ENCODE measurements around the gene PCDHGA1.
A peak's percentile ranks its signal among the peaks of the same experiment; 100 is the strongest.

Gene PCDHGA1

DNA sequence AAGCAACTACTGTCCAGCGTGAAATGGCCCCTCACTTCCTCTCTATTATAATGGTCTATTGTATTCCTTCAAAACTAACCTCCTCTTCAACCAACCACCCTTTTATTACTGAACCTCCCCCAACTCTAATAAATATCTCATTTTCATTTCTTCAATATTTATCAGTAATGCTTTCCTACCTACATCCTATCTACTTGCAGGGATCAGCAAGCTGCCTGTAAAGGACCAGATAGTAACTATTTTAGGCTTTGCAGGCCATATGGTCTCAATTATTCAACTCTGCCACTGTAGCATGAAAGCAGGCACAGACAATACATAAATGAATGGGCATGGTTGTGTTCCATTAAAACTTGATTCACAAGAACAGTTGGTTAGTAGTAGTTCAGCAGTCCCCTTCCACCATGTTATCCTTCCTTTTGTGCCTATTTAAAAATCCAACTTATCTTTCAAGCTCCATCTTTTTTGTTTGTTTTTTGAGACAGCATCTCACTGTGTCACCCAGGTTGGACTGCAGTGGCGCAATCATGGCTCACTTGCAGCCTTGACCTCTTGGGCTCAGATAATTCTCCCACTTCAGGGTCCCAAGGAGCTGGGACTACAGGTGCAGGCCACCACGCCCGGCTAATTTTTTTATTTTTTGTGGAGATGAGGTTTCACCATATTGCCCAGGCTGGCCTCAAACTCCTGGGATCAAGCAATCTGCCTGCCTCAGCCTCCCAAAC lies 204.3 kb downstream of the PCDHGA1 start:
- DNase-seq (ENCODE audit: low read depth): no peak

DNA sequence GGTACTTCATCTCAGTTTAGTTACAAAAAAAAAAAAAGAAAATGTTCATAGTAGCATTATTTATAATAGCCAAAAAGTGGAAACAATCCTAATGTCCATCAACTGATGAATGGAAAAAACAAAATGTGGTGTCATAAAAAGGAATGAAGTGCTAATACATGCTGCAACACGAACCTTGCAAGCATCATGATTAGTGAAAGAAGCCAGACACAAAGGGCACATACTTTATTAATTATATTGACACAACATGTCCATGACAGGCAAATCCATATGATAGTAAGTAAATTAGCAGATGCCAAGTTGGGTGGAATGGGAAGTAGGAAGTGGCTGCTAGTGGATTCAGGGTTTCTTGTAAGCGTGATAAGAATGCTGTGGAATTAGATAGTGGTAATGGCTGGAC lies 212.7 kb downstream of the PCDHGA1 start:
- no peak for DNase-seq (ENCODE audit: low read depth)

- DNase-seq (ENCODE audit: low read depth): no peak
These were observed 217.2 kb downstream of the PCDHGA1 start for GRCh38 chr5:141547488-141547887.

- no peak for DNase-seq (ENCODE audit: low read depth)
These were observed 217.6 kb downstream of the PCDHGA1 start for GRCh38 chr5:141547921-141548320.

- peak; percentile 66 for DNase-seq (ENCODE audit: low read depth)
These were observed 227.4 kb downstream of the PCDHGA1 start for GRCh38 chr5:141557681-141558136.

DNA sequence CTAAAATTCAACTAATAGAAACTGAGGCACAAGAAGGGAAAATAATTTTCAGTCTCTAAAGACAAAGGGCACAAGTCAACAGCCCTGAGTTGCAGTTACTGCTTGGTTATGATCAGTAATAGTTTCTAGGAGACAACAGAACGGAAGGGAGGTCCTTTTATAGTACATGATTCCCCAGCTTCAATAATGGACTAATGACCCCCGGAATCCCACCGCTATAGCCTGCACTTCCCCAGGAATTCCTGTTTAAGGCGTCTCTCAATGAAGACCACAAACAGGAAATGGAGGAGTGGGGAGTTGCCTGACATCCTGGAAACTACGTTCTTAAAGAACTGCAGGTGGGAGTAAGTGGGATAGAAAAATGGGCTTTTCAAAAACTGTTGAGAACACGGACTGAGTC lies 227.8 kb downstream of the PCDHGA1 start:
- no peak for DNase-seq (ENCODE audit: low read depth)

DNA sequence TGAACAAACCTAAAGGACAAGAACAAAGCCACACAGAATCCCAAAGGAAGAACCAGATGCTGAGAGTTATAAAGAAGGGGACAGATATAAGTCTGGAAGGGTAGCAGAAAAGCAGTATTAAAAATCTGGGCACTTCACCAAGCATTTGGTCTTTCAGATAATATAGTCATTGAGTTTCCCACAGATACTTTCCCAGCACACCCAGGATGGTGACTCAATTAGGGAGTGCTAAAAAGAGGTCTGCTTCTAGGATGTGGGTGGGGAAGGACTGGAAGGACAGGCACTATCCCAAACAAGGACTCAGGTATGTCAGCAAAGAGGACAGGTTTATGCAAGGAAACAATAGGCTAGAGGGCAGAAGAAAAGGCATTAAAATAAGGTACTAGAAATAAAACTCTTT lies 229.1 kb downstream of the PCDHGA1 start:
- no peak for DNase-seq (ENCODE audit: low read depth)

DNA sequence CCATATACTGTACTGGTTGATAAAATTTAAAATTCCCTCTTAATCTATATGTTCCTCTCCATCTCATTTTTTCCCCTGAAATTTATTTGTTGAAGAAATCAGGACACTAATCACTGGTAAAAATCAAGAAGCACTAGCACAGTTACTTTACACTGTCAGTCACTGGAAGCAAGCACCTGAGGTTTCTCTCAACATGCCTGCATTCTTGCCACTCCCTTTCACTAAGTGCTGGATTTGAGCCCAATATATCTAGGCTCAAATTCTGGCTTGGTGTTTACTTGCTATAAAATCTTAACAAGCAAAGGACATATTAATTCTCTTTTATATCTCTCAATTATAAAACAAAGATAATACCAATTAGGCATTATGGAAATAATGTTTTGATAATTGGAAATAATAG lies 229.8 kb downstream of the PCDHGA1 start:
- no peak for DNase-seq (ENCODE audit: low read depth)

DNA sequence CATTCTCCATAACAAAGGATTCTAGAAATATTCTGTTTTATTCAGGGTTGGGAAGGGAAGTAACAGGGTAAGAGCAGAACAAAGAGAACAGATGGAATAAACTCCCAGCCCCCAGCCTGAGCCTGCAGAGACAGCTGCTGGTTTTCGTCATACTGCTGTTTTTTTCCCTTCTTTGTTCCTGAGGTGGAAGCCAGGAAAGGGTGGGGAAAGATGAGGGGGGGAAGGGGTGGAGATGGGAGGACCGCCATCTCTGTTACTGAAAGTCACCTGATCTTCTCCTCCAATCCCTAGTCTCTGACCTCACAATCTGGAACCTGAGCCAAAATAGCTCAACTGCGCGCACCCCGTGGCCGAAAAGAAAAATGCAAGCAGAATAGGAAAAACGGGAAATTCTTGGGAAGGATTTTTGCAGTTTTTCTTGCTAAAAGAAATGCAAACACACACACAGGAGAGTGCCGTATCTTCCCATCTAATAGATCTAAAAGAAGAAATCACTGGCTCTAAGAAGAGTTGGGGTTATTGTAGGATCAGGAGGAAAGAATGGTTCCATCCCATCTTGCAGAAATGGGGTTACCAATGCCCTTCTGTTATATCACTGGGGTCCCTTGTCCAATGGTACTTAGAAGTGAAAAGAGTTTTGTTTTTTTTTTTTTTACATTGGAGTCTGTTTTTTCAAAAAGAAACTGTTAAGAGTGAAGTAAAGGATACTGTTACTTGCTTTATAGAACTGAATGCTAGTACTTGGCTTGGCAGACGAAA lies 230.6 kb downstream of the PCDHGA1 start:
- no peak for DNase-seq (ENCODE audit: low read depth)
